T-helper 17 cell (primary cell): ENCODE measurements around the gene AKR1E2. TPM values are rescaled to one million over a fixed set of nuclear protein-coding genes. Genes with fewer than 3 reads are reported as not detected.

ENCODE experiments used
- ATAC-seq: fragments of 150-1000 bp; cut with Tn5 transposase; 2 replicates; pipeline ENCODE4 v1.10.0; 2021; ENCODE audit warnings: mild to moderate bottlenecking, moderate library complexity
- DNase-seq, 3 donors: peaks; one replicate each; pipeline versions ENCODE4 v3.0.0 to v3.0.0-alpha.2; 2020 to 2021
- H3K9me3 ChIP-seq: one replicate; pipeline ENCODE4 v1.7.0; 2013; ENCODE audit warnings: low read length, mild to moderate bottlenecking; ENCODE audit not compliant: control insufficient read depth, poor library complexity, severe bottlenecking
- H3K27ac Mint-ChIP-seq: one replicate; pipeline ENCODE4 v1.8.0; 2022; ENCODE audit warnings: mild to moderate bottlenecking, moderate library complexity, mixed read lengths
- H3K27me3 Mint-ChIP-seq: one replicate; pipeline ENCODE4 v1.8.0; 2022; ENCODE audit warnings: mixed read lengths
- H3K36me3 Mint-ChIP-seq: one replicate; pipeline ENCODE4 v1.8.0; 2022; ENCODE audit warnings: low read depth, mixed read lengths
- H3K4me1 Mint-ChIP-seq: one replicate; pipeline ENCODE4 v1.8.0; 2022; ENCODE audit warnings: mild to moderate bottlenecking, mixed read lengths
- H3K4me3 Mint-ChIP-seq: one replicate; pipeline ENCODE4 v1.8.0; 2022; ENCODE audit warnings: mild to moderate bottlenecking, moderate library complexity, mixed read lengths
- total RNA-seq, 4 donors: library from RNA in 2 of 4; stranded (reverse) in 2 of 4; gene quantifications; one replicate each; pipeline ENCODE4 v1.2.3 and lab custom pipeline; 2022 to 2026

The AKR1E2 gene
- total RNA-seq, 2 donors from 2014 or later, result 4.3 to 6.8 TPM

DNA sequence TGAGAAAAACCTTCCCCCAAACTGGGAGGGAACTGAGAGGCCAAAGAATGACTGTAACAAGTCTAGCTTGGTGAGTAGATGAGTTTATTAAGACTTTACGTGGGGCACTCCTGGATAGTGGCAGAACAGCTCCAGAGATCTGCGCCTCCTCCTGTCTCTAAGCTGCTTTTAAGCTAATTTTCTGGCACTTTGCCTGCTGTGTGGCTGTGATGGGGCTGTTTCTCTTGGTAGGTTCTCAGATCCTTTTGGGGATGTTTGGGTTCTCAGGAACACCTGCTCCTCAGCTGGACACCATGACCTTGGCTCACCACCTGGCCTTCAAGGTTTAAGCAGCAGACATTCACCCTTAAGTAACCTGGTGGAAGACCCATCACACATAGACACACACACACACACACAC is 68.3 kb downstream of the AKR1E2 start:
- H3K36me3 Mint-ChIP-seq, result no peaks in the 10 kb centered on the region
- no peak for DNase-seq
- H3K9me3 ChIP-seq, result no peaks in the 10 kb centered on the region
- no peak for ATAC-seq
- H3K27ac Mint-ChIP-seq, result no peak overlapping the region
- peaks cover 19% of the 10 kb centered on the region for H3K27me3 Mint-ChIP-seq
- no peak overlapping the region for H3K4me3 Mint-ChIP-seq
- H3K4me1 Mint-ChIP-seq, result no peaks in the 10 kb centered on the region

Other genes starting within 250 kb of the AKR1E2 start
- 1 to 10 TPM; 1.0 to 1.2 TPM for gene AKR1C1, start 137.2 kb downstream of the AKR1E2 start, total RNA-seq
- not detected for gene AKR1C2, start 177.7 kb downstream of the AKR1E2 start, total RNA-seq